CD4-positive, alpha-beta T cell treated with Interferon alpha-2 for 1 hour (primary cell): ENCODE measurements around the gene NUTM2F.
"Not testable (repeated sequence)": the region's sequence is repeated elsewhere in the genome, so short reads cannot be mapped to it uniquely, and the experiment has no call there.

Experiments
- DNase-seq, 2 donors: peaks; one replicate each; pipeline ENCODE4 v3.0.0-alpha.2; 2020 to 2022

Gene NUTM2F

GRCh38 chr9:94328544-94328943 lies at the start of gene NUTM2F:
Gene NUTM2F, minus strand, starts transcription at chr9:94328644. Its CDS starts 21 bp downstream, at chr9:94328623.
- not testable (repeated sequence) for DNase-seq

- peak in 1 of 2 donors; percentile 14 for DNase-seq
These were observed 46.8 kb upstream of the NUTM2F start for GRCh38 chr9:94375197-94375596.

- DNase-seq = peak; percentile 91 to 93
These were observed 46.0 kb upstream of the NUTM2F start for GRCh38 chr9:94374176-94375056.

- not testable (repeated sequence) for DNase-seq
These were observed 45.3 kb upstream of the NUTM2F start for GRCh38 chr9:94373779-94374175.

GRCh38 chr9:94370266-94370665 lies 41.8 kb upstream of the NUTM2F start:
- DNase-seq = not testable (repeated sequence)

- DNase-seq = not testable (repeated sequence)
These were observed 35.7 kb upstream of the NUTM2F start for GRCh38 chr9:94364093-94364614.

GRCh38 chr9:94357158-94357557 lies 28.7 kb upstream of the NUTM2F start:
- not testable (repeated sequence) for DNase-seq

- not testable (repeated sequence) for DNase-seq
These were observed 23.7 kb upstream of the NUTM2F start for GRCh38 chr9:94351901-94352723.

- DNase-seq = not testable (repeated sequence)
These were observed 20.3 kb upstream of the NUTM2F start for GRCh38 chr9:94348754-94349153.

- not testable (repeated sequence) for DNase-seq
These were observed 19.0 kb upstream of the NUTM2F start for GRCh38 chr9:94347451-94347850.

GRCh38 chr9:94341703-94342102 lies 13.3 kb upstream of the NUTM2F start:
- DNase-seq = not testable (repeated sequence)

- not testable (repeated sequence) for DNase-seq
These were observed 12.3 kb upstream of the NUTM2F start for GRCh38 chr9:94340750-94341149.

- not testable (repeated sequence) for DNase-seq
These were observed 11.2 kb upstream of the NUTM2F start for GRCh38 chr9:94339657-94340056.

- DNase-seq = not testable (repeated sequence)
These were observed 10.3 kb upstream of the NUTM2F start for GRCh38 chr9:94338723-94339122.

- DNase-seq = not testable (repeated sequence)
These were observed 8.0 kb upstream of the NUTM2F start for GRCh38 chr9:94336445-94336844.

GRCh38 chr9:94325583-94325982 lies 2.9 kb downstream of the NUTM2F start:
- not testable (repeated sequence) for DNase-seq

- not testable (repeated sequence) for DNase-seq
These were observed 5.2 kb downstream of the NUTM2F start for GRCh38 chr9:94323153-94323798.

- not testable (repeated sequence) for DNase-seq
These were observed 6.0 kb downstream of the NUTM2F start for GRCh38 chr9:94322342-94322940.

GRCh38 chr9:94317949-94318657 lies 10.3 kb downstream of the NUTM2F start:
- DNase-seq = not testable (repeated sequence)

GRCh38 chr9:94316236-94316635 lies 12.2 kb downstream of the NUTM2F start:
- DNase-seq = not testable (repeated sequence)
